Upper lobe of left lung (tissue), 6 donors: ENCODE results near the gene TST. TPM values are rescaled to one million over a fixed set of nuclear protein-coding genes. Genes with fewer than 3 reads are reported as not detected.

Experiments
- ATAC-seq, 2 donors: fragments of 200-7000 bp; cut with Tn5 transposase; one replicate each; pipeline ENCODE4 v1.9.1; 2022; ENCODE audit warnings: mild to moderate bottlenecking in 2 of 2, moderate library complexity in 2 of 2; ENCODE audit not compliant: low FRiP score in 2 of 2
- DNase-seq, 2 donors: peaks; one replicate each; pipeline ENCODE4 v3.0.0-alpha.2; 2019 to 2020
- H3K27ac ChIP-seq, 4 donors: fragments of 200-600 bp; sonication (generic); one replicate each; pipeline ENCODE4 v1.5.1; 2016 to 2019
- H3K27me3 ChIP-seq, 4 donors: fragments of 200-600 bp; sonication (generic); one replicate each; pipeline ENCODE4 v1.5.1; 2017 to 2019
- H3K36me3 ChIP-seq, 4 donors: fragments of 200-600 bp; sonication (generic); one replicate each; pipeline ENCODE4 v1.5.1; 2016 to 2019
- H3K4me1 ChIP-seq, 4 donors: fragments of 200-600 bp; sonication (generic); one replicate each; pipeline ENCODE4 v1.5.1; 2018 to 2019
- H3K4me3 ChIP-seq, 4 donors: fragments of 200-600 bp; sonication (generic); one replicate each; pipeline ENCODE4 v1.5.1; 2017 to 2019; ENCODE audit warnings: mild to moderate bottlenecking in 2 of 4, moderate library complexity in 1 of 4
- H3K9me3 ChIP-seq, 4 donors: fragments of 200-600 bp; sonication (generic); one replicate each; pipeline ENCODE4 v1.5.1; 2018 to 2019
- CTCF ChIP-seq, 6 experiments: fragments of 450-650 bp in 4 of 6; fragments of 200-600 bp in 2 of 6; sonication (generic) in 2 of 6; IDR thresholded peaks; one replicate each; pipeline ENCODE4 v1.5.1; 2016 to 2019; ENCODE audit warnings: antibody characterized with exemption in 6 of 6
- EP300 ChIP-seq, 4 donors: sonication (generic); formaldehyde crosslinking; IDR thresholded peaks; one replicate each; pipeline ENCODE4 v1.5.1; 2017; ENCODE audit warnings: antibody characterized with exemption in 4 of 4, control low read depth in 2 of 4
- POLR2A ChIP-seq, 4 donors: fragments of 450-650 bp; IDR thresholded peaks; one replicate each; pipeline ENCODE4 v1.5.1; 2016 to 2017; ENCODE audit warnings: antibody characterized with exemption in 4 of 4, mild to moderate bottlenecking in 2 of 4
- POLR2AphosphoS5 ChIP-seq, 2 donors: sonication (generic); formaldehyde crosslinking; IDR thresholded peaks; one replicate each; pipeline ENCODE4 v1.5.1; 2017; ENCODE audit warnings: antibody characterized with exemption in 2 of 2
- WGBS, 2 donors: methylation state at CpG; one replicate each; pipeline ENCODE4 v1.1.5; 2017 to 2018; 5-methylcytosine and 5-hydroxymethylcytosine counted together
- total RNA-seq, 6 donors: library from RNA; depleted of rRNA in 4 of 6; stranded (reverse); fragments of >200 nt in 4 of 6; gene quantifications; one replicate each; pipeline versions ENCODE4 v1.1.0 to v1.2.1, GENCODE V29; 2016 to 2021
- donor health status: DM: no; HTN: no; CAD: no; lungs with moderate emphysema.
- donor health status: DM: no; HTN: yes; CAD: no; lungs with severe emphysema.

TST gene
- total RNA-seq, 6 donors from 2014 or later, result 43.0 to 78.1 (median 70.2) TPM

- WGBS, 2 donors, result 88 to 90% methylated on average over 9 to 10 of the region's 10 CpGs
- Histone ChIP-seq H3K4me1 (peaks cover 43 to 65% (median 54%) of the 10 kb centered on the region in 4 donors), H3K9me3 (no peaks in the 10 kb centered on the region), H3K27me3 (no peaks in the 10 kb centered on the region), H3K27ac (no peak overlapping the region), H3K36me3 (peaks cover 0 to 14% (median 1%) of the 10 kb centered on the region in 4 donors), H3K4me3 (peak overlapping the region in 1 of 4 donors; percentile 99)
- TF ChIP-seq POLR2A (IDR thresholded peaks at IDR 0.05) (no peak), EP300 (IDR thresholded peaks at IDR 0.05) (no peak), CTCF (IDR thresholded peaks at IDR 0.05) (no peak), POLR2AphosphoS5 (IDR thresholded peaks at IDR 0.05) (no peak)
- ATAC-seq (no peak), DNase-seq (no peak)
Observed at GRCh38 chr22:37017356-37017755, 1.9 kb downstream of the TST start.

GRCh38 chr22:37016134-37016910 is 2.9 kb downstream of the TST start:
- no peak overlapping the region for H3K27ac ChIP-seq
- H3K36me3 ChIP-seq, result peaks cover 0 to 14% (median 1%) of the 10 kb centered on the region in 4 donors
- ATAC-seq (no peak), DNase-seq (no peak)
- H3K4me1 ChIP-seq, result peaks cover 40 to 61% (median 50%) of the 10 kb centered on the region in 4 donors
- H3K27me3 ChIP-seq, result no peaks in the 10 kb centered on the region
- no peaks in the 10 kb centered on the region for H3K9me3 ChIP-seq
- 87 to 91% methylated on average over 14 of the region's 14 CpGs for WGBS, 2 donors
- H3K4me3 ChIP-seq, result no peak overlapping the region
- no peak for TF ChIP-seq CTCF (IDR thresholded peaks at IDR 0.05)
- TF ChIP-seq EP300 (IDR thresholded peaks at IDR 0.05), result no peak
- TF ChIP-seq POLR2AphosphoS5 (IDR thresholded peaks at IDR 0.05), result no peak
- TF ChIP-seq POLR2A (IDR thresholded peaks at IDR 0.05), result no peak

- no peak for DNase-seq
- Histone ChIP-seq H3K9me3 (no peaks in the 10 kb centered on the region), H3K27ac (no peak overlapping the region), H3K36me3 (peaks cover 0 to 14% (median 1%) of the 10 kb centered on the region in 4 donors), H3K27me3 (no peaks in the 10 kb centered on the region), H3K4me3 (no peak overlapping the region), H3K4me1 (peaks cover 32 to 58% (median 42%) of the 10 kb centered on the region in 4 donors)
- WGBS, 2 donors, result 80 to 83% methylated on average over 4 of the region's 4 CpGs
- TF ChIP-seq POLR2A (IDR thresholded peaks at IDR 0.05) (no peak), EP300 (IDR thresholded peaks at IDR 0.05) (no peak)
- ATAC-seq, result no peak
Observed at GRCh38 chr22:37015587-37015878, 3.7 kb downstream of the TST start.

GRCh38 chr22:37014835-37015586 is 4.2 kb downstream of the TST start:
- Histone ChIP-seq H3K27me3 (no peaks in the 10 kb centered on the region), H3K36me3 (peaks cover 0 to 14% (median 1%) of the 10 kb centered on the region in 4 donors), H3K4me3 (no peak overlapping the region), H3K4me1 (peaks cover 27 to 53% (median 38%) of the 10 kb centered on the region in 4 donors), H3K27ac (no peak overlapping the region), H3K9me3 (no peaks in the 10 kb centered on the region)
- DNase-seq (no peak), ATAC-seq (no peak)
- TF ChIP-seq POLR2A (IDR thresholded peaks at IDR 0.05) (no peak), EP300 (IDR thresholded peaks at IDR 0.05) (no peak)
- 66 to 78% methylated on average over 10 to 12 of the region's 12 CpGs for WGBS, 2 donors

- ATAC-seq (no peak), DNase-seq (no peak)
- no peak for TF ChIP-seq CTCF (IDR thresholded peaks at IDR 0.05)
- no peak for TF ChIP-seq POLR2AphosphoS5 (IDR thresholded peaks at IDR 0.05)
- no peak for TF ChIP-seq POLR2A (IDR thresholded peaks at IDR 0.05)
- TF ChIP-seq EP300 (IDR thresholded peaks at IDR 0.05), result no peak
- 82 to 84% methylated on average over 4 of the region's 4 CpGs for WGBS, 2 donors
- Histone ChIP-seq H3K9me3 (no peaks in the 10 kb centered on the region), H3K4me1 (peaks cover 27 to 53% (median 38%) of the 10 kb centered on the region in 4 donors), H3K27me3 (no peaks in the 10 kb centered on the region), H3K36me3 (peaks cover 0 to 14% (median 1%) of the 10 kb centered on the region in 4 donors), H3K27ac (no peak overlapping the region), H3K4me3 (no peak overlapping the region)
Observed at GRCh38 chr22:37014415-37014806, 4.8 kb downstream of the TST start.
